Measurements from ENCODE around the gene ALDH4A1. TPM values are rescaled to one million over a fixed set of nuclear protein-coding genes. Genes with fewer than 3 reads are reported as not detected.

ALDH4A1 gene
- total and polyA plus RNA-seq, 8 donors: 3.5 to 16.0 (median 8.6) TPM

DNA sequence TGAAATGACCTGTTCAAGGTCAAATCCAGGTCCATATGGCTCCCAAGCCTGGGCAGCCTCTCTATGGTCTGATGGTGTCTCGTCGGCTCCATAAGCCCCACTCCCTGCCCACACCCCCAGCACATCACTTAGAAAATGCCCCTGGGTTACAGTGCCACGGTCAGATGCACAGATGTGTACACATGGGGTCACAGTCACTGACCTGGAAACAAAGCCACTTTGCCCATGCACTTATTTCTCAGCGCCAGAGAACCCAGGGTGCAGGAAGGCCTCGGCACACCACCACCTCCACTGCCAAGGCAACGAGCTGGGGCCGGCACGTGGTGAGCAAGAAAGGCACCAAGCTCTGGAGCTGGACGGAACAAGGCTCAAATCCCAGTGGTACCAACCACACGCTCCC is 29.4 kb upstream of the ALDH4A1 start:
- 76 to 87% (median 81%) methylated on average over 8 to 10 of the region's 10 CpGs for WGBS, 5 donors
- intact Hi-C loops (cut with DNase I; ENCODE audit: low total_unique reads): no loop called here
- H3K4me1 ChIP-seq: peaks cover 17 to 57% (median 43%) of the 10 kb centered on the region in 4 donors

GRCh38 chr1:18929686-18930085 is 27.3 kb upstream of the ALDH4A1 start:
- Histone ChIP-seq H3K9me3 (no peaks in the 10 kb centered on the region), H3K4me3 (no peak overlapping the region), H3K27me3 (no peaks in the 10 kb centered on the region), H3K4me1 (peaks cover 27 to 64% (median 48%) of the 10 kb centered on the region in 4 donors), H3K36me3 (no peaks in the 10 kb centered on the region), H3K27ac (no peak overlapping the region)
- no peak for TF ChIP-seq EP300 (IDR thresholded peaks at IDR 0.05)
- TF ChIP-seq POLR2A (IDR thresholded peaks at IDR 0.05): no peak
- TF ChIP-seq, protein P1, sequence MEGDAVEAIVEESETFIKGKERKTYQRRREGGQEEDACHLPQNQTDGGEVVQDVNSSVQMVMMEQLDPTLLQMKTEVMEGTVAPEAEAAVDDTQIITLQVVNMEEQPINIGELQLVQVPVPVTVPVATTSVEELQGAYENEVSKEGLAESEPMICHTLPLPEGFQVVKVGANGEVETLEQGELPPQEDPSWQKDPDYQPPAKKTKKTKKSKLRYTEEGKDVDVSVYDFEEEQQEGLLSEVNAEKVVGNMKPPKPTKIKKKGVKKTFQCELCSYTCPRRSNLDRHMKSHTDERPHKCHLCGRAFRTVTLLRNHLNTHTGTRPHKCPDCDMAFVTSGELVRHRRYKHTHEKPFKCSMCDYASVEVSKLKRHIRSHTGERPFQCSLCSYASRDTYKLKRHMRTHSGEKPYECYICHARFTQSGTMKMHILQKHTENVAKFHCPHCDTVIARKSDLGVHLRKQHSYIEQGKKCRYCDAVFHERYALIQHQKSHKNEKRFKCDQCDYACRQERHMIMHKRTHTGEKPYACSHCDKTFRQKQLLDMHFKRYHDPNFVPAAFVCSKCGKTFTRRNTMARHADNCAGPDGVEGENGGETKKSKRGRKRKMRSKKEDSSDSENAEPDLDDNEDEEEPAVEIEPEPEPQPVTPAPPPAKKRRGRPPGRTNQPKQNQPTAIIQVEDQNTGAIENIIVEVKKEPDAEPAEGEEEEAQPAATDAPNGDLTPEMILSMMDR (IDR thresholded peaks at IDR 0.05): no peak
- TF ChIP-seq POLR2AphosphoS5 (IDR thresholded peaks at IDR 0.05): no peak
- no peak for DNase-seq
- intact Hi-C loops (cut with DNase I; ENCODE audit: low total_unique reads): no loop called here
- WGBS, 5 donors: 77 to 87% (median 85%) methylated on average over 7 of the region's 7 CpGs

More for the DNA sequence above, 29.4 kb upstream of the ALDH4A1 start:
- H3K9me3 ChIP-seq: no peaks in the 10 kb centered on the region
- no peaks in the 10 kb centered on the region for H3K27me3 ChIP-seq
- H3K4me3 ChIP-seq: no peak overlapping the region
- no peak overlapping the region for H3K27ac ChIP-seq
- no peak for DNase-seq
- H3K36me3 ChIP-seq: no peaks in the 10 kb centered on the region
- TF ChIP-seq, protein P1 (IDR thresholded peaks at IDR 0.05): no peak
- TF ChIP-seq POLR2AphosphoS5 (IDR thresholded peaks at IDR 0.05) (no peak), EP300 (IDR thresholded peaks at IDR 0.05) (no peak), POLR2A (IDR thresholded peaks at IDR 0.05) (no peak)

DNA sequence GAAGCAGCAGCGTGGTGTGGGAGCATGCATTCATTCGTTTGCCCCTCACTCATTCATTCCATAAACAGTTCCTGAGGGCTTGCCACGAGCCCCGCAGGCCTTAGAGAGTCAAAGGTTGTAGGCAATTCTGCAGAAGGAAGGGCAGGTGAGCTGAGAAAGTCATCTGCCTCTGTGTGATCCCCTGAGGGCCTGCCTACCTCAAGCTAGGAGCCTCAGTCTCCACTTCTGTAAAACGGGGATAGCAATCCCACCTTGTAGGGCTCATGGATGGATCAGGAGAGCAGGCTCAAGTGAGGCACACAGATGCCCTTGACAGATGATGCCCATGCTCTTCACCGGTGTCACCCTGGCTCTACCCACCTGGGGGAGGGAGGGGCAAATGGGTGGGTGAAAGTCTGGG is 26.6 kb upstream of the ALDH4A1 start:
- intact Hi-C loops (cut with DNase I; ENCODE audit: low total_unique reads): no loop called here
- no peak for DNase-seq
- no peaks in the 10 kb centered on the region for H3K27me3 ChIP-seq
- no peaks in the 10 kb centered on the region for H3K36me3 ChIP-seq
- no peaks in the 10 kb centered on the region for H3K9me3 ChIP-seq
- WGBS, 5 donors: 86 to 94% (median 92%) methylated on average over 6 of the region's 6 CpGs
- no peak overlapping the region for H3K27ac ChIP-seq
- peaks cover 34 to 71% (median 53%) of the 10 kb centered on the region in 4 donors for H3K4me1 ChIP-seq
- TF ChIP-seq EP300 (IDR thresholded peaks at IDR 0.05): no peak
- TF ChIP-seq POLR2A (IDR thresholded peaks at IDR 0.05): no peak
- TF ChIP-seq POLR2AphosphoS5 (IDR thresholded peaks at IDR 0.05): no peak
- TF ChIP-seq, protein P1 (IDR thresholded peaks at IDR 0.05): no peak
- no peak overlapping the region for H3K4me3 ChIP-seq

DNA sequence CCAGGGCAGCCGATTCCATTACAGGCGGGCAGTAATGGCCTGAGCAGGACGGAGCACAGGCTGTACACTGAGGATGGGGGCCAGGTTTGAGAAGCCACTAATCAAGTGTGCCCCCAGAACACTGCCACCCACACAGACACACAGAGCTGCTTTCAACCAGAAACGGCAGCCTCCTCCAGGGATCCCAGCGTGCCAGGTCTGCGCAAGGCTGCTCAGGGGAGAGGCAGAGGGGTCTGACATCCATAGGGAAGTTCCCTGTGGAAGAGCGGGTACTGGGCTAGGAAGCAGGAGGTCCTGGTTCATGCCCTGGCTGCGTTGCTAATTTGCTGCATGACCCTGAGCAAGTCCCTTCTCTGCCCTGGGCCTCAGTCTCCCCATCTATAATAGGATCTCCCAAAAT is 26.1 kb upstream of the ALDH4A1 start:
- H3K4me1 ChIP-seq: peaks cover 39 to 75% (median 58%) of the 10 kb centered on the region in 4 donors
- H3K36me3 ChIP-seq: no peaks in the 10 kb centered on the region
- intact Hi-C loops (cut with DNase I; ENCODE audit: low total_unique reads): no loop called here
- TF ChIP-seq, protein P1 (IDR thresholded peaks at IDR 0.05): no peak
- TF ChIP-seq EP300 (IDR thresholded peaks at IDR 0.05): no peak
- TF ChIP-seq POLR2A (IDR thresholded peaks at IDR 0.05): no peak
- no peak for TF ChIP-seq POLR2AphosphoS5 (IDR thresholded peaks at IDR 0.05)
- WGBS, 5 donors: 78 to 85% (median 82%) methylated on average over 7 to 8 of the region's 8 CpGs
- H3K9me3 ChIP-seq: no peaks in the 10 kb centered on the region
- peak overlapping the region in 3 of 5 donors; percentile 75 to 87 (median 86) for H3K27ac ChIP-seq
- H3K27me3 ChIP-seq: no peaks in the 10 kb centered on the region
- H3K4me3 ChIP-seq: no peak overlapping the region
- no peak for DNase-seq

All from stomach (tissue), 9 donors.